ENCODE measurements around the gene BLCAP.

Gene BLCAP

DNA sequence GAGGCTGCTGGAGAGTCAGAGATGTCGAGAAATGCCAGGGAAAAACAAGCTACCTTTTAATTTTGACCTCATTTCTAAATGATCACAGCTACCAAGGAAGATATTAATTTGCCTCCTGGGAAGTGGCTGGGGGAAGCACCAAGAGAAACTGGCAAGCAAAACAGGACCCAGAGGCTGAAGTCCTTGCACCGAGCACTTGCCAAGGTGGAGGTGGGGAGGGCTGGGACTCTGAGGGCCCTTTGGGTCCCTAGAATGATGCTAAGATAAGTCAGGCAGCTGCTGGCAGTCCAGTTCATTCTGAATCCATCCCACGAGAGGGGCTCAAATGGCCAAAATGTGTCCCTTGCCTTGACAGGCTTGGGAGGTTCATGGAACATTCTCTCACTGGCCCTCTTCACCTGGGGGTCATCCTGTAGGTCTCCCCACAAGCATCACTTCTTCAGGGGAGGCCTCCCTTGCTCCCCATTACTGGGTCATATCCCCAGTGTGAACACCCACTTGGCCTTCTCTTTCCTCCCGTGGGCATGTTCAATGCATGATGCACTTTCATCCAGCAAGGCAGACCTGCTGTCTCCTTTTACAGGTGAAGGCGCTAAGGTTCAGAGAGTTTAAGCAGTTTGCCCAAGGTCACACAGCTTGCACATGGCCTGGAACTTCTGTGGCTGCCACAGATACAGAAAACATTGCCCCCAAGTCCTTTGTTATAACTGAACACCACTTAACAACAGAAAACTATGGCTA is 39.1 kb upstream of the BLCAP start:
- Histone ChIP-seq H3K9ac (ENCODE audit: low read depth, low read length) (no peak overlapping the region), H3K4me1 (ENCODE audit: control insufficient read depth, insufficient read depth, low read length) (peaks cover 17% of the 10 kb centered on the region), H3K4me3 (ENCODE audit: low read depth, low read length) (no peak overlapping the region), H3K27ac (ENCODE audit: low read depth, low read length) (no peak overlapping the region), H3K36me3 (ENCODE audit: control insufficient read depth, insufficient read depth, low read length) (no peaks in the 10 kb centered on the region), H3K27me3 (ENCODE audit: control insufficient read depth, insufficient read depth, low read length) (peaks cover 11% of the 10 kb centered on the region; the same call in 1 of the 2 replicates), H3K9me3 (ENCODE audit: control insufficient read depth, insufficient read depth, low read length) (no peaks in the 10 kb centered on the region)

DNA sequence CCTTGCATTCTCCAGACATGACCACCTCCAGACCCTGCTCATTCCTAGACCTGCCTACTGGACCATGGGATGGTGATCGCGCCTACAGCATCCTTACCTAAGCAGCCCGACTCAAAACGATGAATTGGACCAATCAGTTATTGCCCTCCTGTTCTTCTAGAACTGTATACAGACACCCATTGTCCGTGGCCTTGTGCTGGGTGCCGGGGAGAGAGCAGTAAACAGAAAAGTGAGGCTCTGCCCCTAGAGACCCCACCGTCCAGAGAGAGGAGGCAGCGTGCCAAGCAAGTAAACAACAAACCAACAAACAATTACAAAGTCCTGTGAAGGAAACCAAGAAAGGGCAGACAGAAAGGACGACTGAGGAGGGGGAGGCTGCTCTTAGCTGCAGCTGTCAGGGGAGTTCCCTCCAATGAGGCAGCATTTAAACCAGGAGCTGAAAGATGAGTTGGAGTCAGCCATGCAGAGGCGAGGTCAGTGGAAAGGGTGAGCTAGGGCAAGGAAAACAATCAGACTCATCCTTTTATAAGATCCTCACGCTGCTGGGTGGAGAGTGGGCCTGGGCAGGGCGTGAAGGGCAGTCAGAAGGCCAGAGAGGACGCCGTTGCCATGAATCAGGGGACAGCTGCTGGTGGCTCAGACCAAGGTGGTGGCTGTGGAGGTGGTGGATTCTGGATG is 37.6 kb upstream of the BLCAP start:
- Histone ChIP-seq H3K27ac (ENCODE audit: low read depth, low read length) (no peak overlapping the region), H3K4me3 (ENCODE audit: low read depth, low read length) (no peak overlapping the region), H3K9ac (ENCODE audit: low read depth, low read length) (no peak overlapping the region), H3K4me1 (ENCODE audit: control insufficient read depth, insufficient read depth, low read length) (peaks cover 17% of the 10 kb centered on the region), H3K9me3 (ENCODE audit: control insufficient read depth, insufficient read depth, low read length) (no peaks in the 10 kb centered on the region), H3K27me3 (ENCODE audit: control insufficient read depth, insufficient read depth, low read length) (peaks cover 11% of the 10 kb centered on the region; the same call in 1 of the 2 replicates), H3K36me3 (ENCODE audit: control insufficient read depth, insufficient read depth, low read length) (no peaks in the 10 kb centered on the region)

- Histone ChIP-seq H3K4me3 (ENCODE audit: low read depth, low read length) (no peak overlapping the region), H3K9me3 (ENCODE audit: control insufficient read depth, insufficient read depth, low read length) (no peaks in the 10 kb centered on the region), H3K27ac (ENCODE audit: low read depth, low read length) (no peak overlapping the region), H3K4me1 (ENCODE audit: control insufficient read depth, insufficient read depth, low read length) (peaks cover 17% of the 10 kb centered on the region), H3K36me3 (ENCODE audit: control insufficient read depth, insufficient read depth, low read length) (no peaks in the 10 kb centered on the region), H3K27me3 (ENCODE audit: control insufficient read depth, insufficient read depth, low read length) (peaks cover 11% of the 10 kb centered on the region; the same call in 1 of the 2 replicates), H3K9ac (ENCODE audit: low read depth, low read length) (no peak overlapping the region)
These were observed 36.9 kb upstream of the BLCAP start for GRCh38 chr20:37564388-37565133.

DNA sequence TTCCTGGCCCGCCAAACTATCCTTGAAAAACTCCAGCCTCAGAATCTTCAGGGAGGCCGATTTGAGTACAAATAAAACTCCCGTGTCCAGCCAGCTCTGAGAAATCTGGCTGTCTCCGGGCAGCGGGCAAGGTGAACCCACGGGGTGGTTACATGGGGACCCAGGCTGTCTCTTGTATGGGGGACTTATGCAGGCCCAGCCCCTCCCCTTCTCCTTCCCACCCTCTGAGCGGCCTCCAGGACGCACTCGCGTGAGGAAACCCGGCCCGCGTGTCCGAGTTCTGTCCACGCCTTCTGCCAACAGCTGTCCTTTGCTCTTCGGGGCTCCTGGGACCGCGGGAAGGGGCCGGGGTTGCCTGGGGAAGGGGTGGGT is 36.3 kb upstream of the BLCAP start:
- Histone ChIP-seq H3K27ac (ENCODE audit: low read depth, low read length) (no peak overlapping the region), H3K9me3 (ENCODE audit: control insufficient read depth, insufficient read depth, low read length) (no peaks in the 10 kb centered on the region), H3K4me1 (ENCODE audit: control insufficient read depth, insufficient read depth, low read length) (peaks cover 17% of the 10 kb centered on the region), H3K27me3 (ENCODE audit: control insufficient read depth, insufficient read depth, low read length) (peaks cover 11% of the 10 kb centered on the region; the same call in 1 of the 2 replicates), H3K4me3 (ENCODE audit: low read depth, low read length) (no peak overlapping the region), H3K9ac (ENCODE audit: low read depth, low read length) (no peak overlapping the region), H3K36me3 (ENCODE audit: control insufficient read depth, insufficient read depth, low read length) (no peaks in the 10 kb centered on the region)

- H3K9me3 ChIP-seq (ENCODE audit: control insufficient read depth, insufficient read depth, low read length) = no peaks in the 10 kb centered on the region
- H3K27me3 ChIP-seq (ENCODE audit: control insufficient read depth, insufficient read depth, low read length) = peaks cover 11% of the 10 kb centered on the region; the same call in 1 of the 2 replicates
- no peak overlapping the region for H3K4me3 ChIP-seq (ENCODE audit: low read depth, low read length)
- H3K27ac ChIP-seq (ENCODE audit: low read depth, low read length) = no peak overlapping the region
- H3K9ac ChIP-seq (ENCODE audit: low read depth, low read length) = no peak overlapping the region
- H3K36me3 ChIP-seq (ENCODE audit: control insufficient read depth, insufficient read depth, low read length) = no peaks in the 10 kb centered on the region
- peaks cover 12% of the 10 kb centered on the region for H3K4me1 ChIP-seq (ENCODE audit: control insufficient read depth, insufficient read depth, low read length)
These were observed 35.2 kb upstream of the BLCAP start for GRCh38 chr20:37562695-37563480.

DNA sequence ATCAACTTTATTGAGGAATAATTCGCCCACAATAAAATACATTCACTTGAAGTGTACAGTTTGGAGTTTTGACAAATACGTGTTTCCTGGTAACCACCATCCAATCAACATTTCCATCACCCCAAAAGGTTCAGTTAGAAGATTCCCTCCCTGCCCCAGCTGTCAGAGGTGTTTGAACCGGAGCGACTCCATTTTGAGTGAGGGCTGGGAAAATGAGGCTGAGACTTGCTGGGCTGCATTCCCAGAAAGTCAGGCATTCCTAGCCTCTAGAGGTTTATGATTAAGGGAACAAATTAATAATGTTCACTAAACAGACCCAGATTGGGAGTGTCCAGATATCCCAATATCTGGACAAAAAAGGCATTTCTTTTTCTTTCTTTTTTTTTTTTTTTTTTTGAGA is 33.0 kb upstream of the BLCAP start:
- Histone ChIP-seq H3K4me3 (ENCODE audit: low read depth, low read length) (no peak overlapping the region), H3K9me3 (ENCODE audit: control insufficient read depth, insufficient read depth, low read length) (no peaks in the 10 kb centered on the region), H3K4me1 (ENCODE audit: control insufficient read depth, insufficient read depth, low read length) (no peaks in the 10 kb centered on the region), H3K9ac (ENCODE audit: low read depth, low read length) (no peak overlapping the region), H3K27me3 (ENCODE audit: control insufficient read depth, insufficient read depth, low read length) (peaks cover 6% of the 10 kb centered on the region; the same call in 1 of the 2 replicates), H3K36me3 (ENCODE audit: control insufficient read depth, insufficient read depth, low read length) (no peaks in the 10 kb centered on the region), H3K27ac (ENCODE audit: low read depth, low read length) (no peak overlapping the region)

DNA sequence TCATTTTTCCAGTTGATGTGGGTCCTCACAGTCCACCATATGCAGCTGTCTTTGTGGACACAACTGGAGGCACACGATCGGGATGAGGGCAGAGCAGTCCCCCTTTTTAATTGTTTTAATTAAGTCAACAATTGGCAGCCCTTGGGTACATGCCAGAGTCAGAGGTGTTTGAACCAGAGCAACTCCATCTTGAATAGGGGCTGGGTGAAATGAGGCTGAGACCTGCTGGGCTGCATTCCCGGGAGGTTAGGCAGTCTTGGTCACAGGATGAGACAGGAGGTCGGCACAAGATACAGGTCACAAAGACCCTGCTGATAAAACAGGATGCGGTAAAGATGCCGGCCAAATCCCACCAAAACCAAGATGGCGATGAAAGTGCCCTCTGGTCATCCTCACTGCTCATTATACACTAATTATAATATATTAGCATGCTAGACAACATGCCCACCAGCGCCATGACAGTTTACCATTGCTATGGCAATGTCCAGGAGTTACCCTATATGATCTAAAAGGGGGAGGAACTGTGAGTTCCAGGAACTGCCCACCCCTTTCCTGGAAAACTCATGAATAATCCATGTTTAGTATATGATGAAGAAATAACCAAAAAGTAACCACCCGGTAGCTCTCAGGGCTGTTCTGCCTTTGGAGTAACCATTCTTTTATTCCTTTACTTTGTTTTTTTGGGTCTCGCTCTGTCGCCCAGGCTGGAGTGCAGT is 31.8 kb upstream of the BLCAP start:
- no peak overlapping the region for H3K27ac ChIP-seq (ENCODE audit: low read depth, low read length)
- no peaks in the 10 kb centered on the region for H3K27me3 ChIP-seq (ENCODE audit: control insufficient read depth, insufficient read depth, low read length)
- H3K9me3 ChIP-seq (ENCODE audit: control insufficient read depth, insufficient read depth, low read length) = no peaks in the 10 kb centered on the region
- H3K4me1 ChIP-seq (ENCODE audit: control insufficient read depth, insufficient read depth, low read length) = no peaks in the 10 kb centered on the region
- H3K36me3 ChIP-seq (ENCODE audit: control insufficient read depth, insufficient read depth, low read length) = no peaks in the 10 kb centered on the region
- H3K9ac ChIP-seq (ENCODE audit: low read depth, low read length) = no peak overlapping the region
- H3K4me3 ChIP-seq (ENCODE audit: low read depth, low read length) = no peak overlapping the region

DNA sequence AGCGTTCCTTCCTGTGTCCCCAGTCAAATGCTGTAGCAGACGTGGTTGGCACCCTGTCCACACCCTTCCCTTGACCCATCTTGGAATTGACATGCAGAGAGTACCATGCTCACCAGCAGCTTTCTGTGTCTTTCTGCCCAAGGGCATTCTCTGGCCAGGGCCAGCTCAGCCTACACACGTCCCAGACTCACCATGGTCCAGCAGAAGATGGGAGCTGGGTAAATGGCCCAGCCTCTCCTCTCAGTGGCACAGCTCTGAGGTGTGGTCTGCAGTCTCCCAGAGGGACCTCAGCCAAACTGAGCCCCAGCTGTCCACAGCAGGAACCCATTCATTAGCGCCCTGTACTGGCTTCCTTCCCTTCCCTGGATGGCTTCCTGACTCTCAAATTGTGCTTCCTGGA is 31.1 kb upstream of the BLCAP start:
- Histone ChIP-seq H3K36me3 (ENCODE audit: control insufficient read depth, insufficient read depth, low read length) (no peaks in the 10 kb centered on the region), H3K27me3 (ENCODE audit: control insufficient read depth, insufficient read depth, low read length) (no peaks in the 10 kb centered on the region), H3K4me1 (ENCODE audit: control insufficient read depth, insufficient read depth, low read length) (no peaks in the 10 kb centered on the region), H3K9ac (ENCODE audit: low read depth, low read length) (no peak overlapping the region), H3K9me3 (ENCODE audit: control insufficient read depth, insufficient read depth, low read length) (no peaks in the 10 kb centered on the region), H3K27ac (ENCODE audit: low read depth, low read length) (no peak overlapping the region), H3K4me3 (ENCODE audit: low read depth, low read length) (no peak overlapping the region)

DNA sequence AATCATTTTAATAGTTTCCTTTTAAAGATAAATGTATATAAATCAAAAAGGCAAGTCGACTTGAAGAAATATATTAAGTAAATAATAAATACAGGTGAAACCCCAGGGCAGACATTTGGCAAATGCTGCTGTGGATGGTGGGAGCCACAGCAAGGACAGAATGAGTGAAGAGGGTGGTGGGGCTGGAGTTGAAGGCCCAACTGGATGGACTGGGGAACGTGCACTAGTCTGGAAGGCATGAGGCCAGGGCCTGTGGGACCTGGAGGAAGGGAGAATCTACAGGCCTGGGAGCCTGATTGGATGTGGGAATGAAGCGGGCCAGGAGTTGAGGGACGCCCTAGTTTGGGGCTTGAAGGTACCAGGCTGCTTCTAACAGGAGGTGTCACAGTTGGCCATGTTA is 30.6 kb upstream of the BLCAP start:
- Histone ChIP-seq H3K4me3 (ENCODE audit: low read depth, low read length) (no peak overlapping the region), H3K4me1 (ENCODE audit: control insufficient read depth, insufficient read depth, low read length) (no peaks in the 10 kb centered on the region), H3K36me3 (ENCODE audit: control insufficient read depth, insufficient read depth, low read length) (no peaks in the 10 kb centered on the region), H3K27ac (ENCODE audit: low read depth, low read length) (no peak overlapping the region), H3K27me3 (ENCODE audit: control insufficient read depth, insufficient read depth, low read length) (no peaks in the 10 kb centered on the region), H3K9me3 (ENCODE audit: control insufficient read depth, insufficient read depth, low read length) (no peaks in the 10 kb centered on the region), H3K9ac (ENCODE audit: low read depth, low read length) (no peak overlapping the region)

GRCh38 chr20:37556538-37556937 is 28.9 kb upstream of the BLCAP start:
- H3K27ac ChIP-seq (ENCODE audit: low read depth, low read length) = no peak overlapping the region
- H3K4me1 ChIP-seq (ENCODE audit: control insufficient read depth, insufficient read depth, low read length) = no peaks in the 10 kb centered on the region
- no peak overlapping the region for H3K4me3 ChIP-seq (ENCODE audit: low read depth, low read length)
- no peaks in the 10 kb centered on the region for H3K36me3 ChIP-seq (ENCODE audit: control insufficient read depth, insufficient read depth, low read length)
- no peaks in the 10 kb centered on the region for H3K27me3 ChIP-seq (ENCODE audit: control insufficient read depth, insufficient read depth, low read length)
- no peak overlapping the region for H3K9ac ChIP-seq (ENCODE audit: low read depth, low read length)
- no peaks in the 10 kb centered on the region for H3K9me3 ChIP-seq (ENCODE audit: control insufficient read depth, insufficient read depth, low read length)

Data from HUES48 (cell line).